Activated CD8-positive, alpha-beta memory T cell treated with anti-CD3 and anti-CD28 coated beads for 24 hours (primary cell): ENCODE results near the gene GRIP1.

Experiments used
- DNase-seq: peaks from one replicate; pipeline ENCODE4 v3.0.0-alpha.2; 2020

The GRIP1 gene, protein sequence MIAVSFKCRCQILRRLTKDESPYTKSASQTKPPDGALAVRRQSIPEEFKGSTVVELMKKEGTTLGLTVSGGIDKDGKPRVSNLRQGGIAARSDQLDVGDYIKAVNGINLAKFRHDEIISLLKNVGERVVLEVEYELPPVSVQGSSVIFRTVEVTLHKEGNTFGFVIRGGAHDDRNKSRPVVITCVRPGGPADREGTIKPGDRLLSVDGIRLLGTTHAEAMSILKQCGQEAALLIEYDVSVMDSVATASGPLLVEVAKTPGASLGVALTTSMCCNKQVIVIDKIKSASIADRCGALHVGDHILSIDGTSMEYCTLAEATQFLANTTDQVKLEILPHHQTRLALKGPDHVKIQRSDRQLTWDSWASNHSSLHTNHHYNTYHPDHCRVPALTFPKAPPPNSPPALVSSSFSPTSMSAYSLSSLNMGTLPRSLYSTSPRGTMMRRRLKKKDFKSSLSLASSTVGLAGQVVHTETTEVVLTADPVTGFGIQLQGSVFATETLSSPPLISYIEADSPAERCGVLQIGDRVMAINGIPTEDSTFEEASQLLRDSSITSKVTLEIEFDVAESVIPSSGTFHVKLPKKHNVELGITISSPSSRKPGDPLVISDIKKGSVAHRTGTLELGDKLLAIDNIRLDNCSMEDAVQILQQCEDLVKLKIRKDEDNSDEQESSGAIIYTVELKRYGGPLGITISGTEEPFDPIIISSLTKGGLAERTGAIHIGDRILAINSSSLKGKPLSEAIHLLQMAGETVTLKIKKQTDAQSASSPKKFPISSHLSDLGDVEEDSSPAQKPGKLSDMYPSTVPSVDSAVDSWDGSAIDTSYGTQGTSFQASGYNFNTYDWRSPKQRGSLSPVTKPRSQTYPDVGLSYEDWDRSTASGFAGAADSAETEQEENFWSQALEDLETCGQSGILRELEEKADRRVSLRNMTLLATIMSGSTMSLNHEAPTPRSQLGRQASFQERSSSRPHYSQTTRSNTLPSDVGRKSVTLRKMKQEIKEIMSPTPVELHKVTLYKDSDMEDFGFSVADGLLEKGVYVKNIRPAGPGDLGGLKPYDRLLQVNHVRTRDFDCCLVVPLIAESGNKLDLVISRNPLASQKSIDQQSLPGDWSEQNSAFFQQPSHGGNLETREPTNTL

GRCh38 chr12:66678338-66679275 lies at the start of gene GRIP1:
TSS of gene GRIP1 (minus strand) at chr12:66679076. CDS start at chr12:66678904, 172 bp downstream.
- no peak for DNase-seq

DNA sequence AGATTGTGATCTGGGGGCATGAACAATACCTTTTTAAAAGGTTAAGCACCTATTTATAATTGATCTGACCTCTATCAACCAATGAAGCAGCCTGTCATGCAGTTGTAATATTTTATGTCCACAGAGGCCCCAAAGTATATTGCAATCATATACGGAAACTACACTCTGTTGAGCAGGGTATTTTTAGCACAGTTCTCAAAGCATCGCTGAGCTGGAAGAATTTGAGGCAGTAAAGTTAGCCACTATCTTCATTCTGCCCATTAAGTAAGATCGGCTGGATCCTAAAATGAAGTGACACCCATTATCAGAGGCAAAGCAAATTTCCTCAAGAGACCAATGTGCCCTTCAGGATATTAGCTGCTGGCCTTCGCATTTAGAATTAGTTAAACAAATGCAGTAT lies 47.7 kb upstream of the GRIP1 start:
- no peak for DNase-seq

GRCh38 chr12:66725031-66725430 lies 46.2 kb upstream of the GRIP1 start:
- DNase-seq: no peak

DNA sequence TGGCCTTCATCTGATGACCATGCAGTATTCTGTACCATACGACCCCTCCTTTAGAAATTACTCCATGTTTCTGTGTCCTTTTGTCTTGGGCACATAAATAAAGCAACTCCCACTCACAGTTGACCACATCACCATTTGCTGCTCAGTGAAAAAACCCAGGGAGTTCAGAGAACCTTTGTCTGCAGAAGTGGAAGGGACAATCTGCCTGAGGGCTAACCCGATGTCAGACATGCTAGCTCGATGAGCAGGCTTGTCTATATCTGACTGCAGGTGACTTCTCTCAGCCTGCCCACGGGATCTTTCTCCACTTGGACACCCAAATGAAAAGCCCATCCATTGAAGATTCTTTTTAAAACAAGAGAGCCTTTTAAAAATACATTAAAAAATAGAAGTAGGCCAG lies 45.7 kb upstream of the GRIP1 start:
- no peak for DNase-seq

DNA sequence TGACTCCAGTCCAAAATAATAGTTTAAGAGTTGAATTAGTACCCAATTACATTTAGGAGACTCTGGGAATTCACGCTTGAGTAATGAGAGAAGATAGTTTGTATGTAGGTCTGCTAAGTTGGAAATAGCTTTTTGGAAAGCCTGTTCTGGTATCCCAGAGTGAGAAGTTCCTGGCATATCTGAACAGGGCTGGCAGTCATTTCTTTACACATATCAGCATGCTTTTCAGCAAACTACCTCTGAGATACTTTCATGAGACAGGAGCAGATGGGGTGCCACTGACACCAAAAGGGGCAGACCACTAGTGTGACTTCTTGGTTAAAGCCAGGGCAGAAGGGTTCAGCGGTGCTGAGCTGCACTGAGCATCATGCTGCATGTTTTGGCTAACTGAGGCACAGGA lies 45.1 kb upstream of the GRIP1 start:
- no peak for DNase-seq

- no peak for DNase-seq
Observed at GRCh38 chr12:66719862-66720261, 41.0 kb upstream of the GRIP1 start.

GRCh38 chr12:66717036-66717673 lies 38.3 kb upstream of the GRIP1 start:
- no peak for DNase-seq

DNA sequence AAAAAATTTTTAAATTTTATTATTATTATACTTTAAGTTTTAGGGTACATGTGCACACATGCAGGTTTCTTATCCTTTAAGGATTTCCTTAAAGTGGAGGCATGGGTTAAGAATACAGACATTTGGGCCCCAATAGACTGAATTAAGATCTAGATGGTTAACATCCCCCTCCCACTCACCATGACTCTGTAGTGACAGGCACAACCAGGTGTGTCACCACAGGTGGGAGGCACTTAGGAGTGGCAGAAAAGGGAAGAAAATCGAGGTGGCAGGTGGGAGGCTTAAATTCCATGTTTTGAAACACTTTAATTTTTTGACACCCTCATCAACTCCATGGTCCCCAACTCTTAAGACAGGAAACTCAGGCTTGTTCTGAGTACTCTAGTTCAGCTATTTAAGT lies 37.6 kb upstream of the GRIP1 start:
- DNase-seq: no peak

GRCh38 chr12:66714709-66715108 lies 35.8 kb upstream of the GRIP1 start:
- DNase-seq: no peak

DNA sequence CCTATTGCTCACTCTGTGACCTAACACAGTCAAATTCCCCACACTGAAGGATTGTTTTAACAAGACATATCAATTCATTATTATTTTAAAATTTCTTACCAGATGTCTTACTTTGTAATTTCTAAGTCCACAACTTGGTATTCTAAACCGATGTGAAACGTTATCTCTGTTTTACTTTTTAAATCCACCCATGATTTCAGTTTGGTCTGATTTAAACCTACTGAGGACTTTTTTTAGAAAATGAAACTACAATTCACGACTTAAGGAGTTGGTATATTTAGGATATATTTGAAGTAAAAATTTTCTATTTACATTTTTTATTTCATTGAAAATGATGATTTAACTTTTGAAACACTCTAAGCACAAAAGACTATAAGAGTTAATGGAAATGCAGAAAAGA lies 35.1 kb upstream of the GRIP1 start:
- no peak for DNase-seq

DNA sequence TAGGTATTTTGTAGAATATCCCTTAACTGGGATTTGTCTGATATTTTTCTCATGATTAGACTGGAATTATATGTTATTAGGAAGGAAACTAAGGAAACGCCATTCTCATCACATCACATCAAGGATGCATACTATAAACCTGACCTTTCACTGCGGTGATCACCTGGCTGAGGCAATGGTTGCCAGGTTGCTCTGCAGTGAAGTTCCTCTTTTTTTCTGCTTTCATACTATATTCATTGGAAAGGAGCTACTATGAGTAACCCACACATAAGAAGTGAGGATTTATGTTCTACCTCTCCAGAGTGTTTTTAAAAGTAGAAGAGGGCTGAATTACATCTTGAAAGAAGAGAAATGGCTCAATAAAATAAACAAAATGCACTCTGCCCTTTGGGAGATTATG lies 31.0 kb upstream of the GRIP1 start:
- DNase-seq: no peak

DNA sequence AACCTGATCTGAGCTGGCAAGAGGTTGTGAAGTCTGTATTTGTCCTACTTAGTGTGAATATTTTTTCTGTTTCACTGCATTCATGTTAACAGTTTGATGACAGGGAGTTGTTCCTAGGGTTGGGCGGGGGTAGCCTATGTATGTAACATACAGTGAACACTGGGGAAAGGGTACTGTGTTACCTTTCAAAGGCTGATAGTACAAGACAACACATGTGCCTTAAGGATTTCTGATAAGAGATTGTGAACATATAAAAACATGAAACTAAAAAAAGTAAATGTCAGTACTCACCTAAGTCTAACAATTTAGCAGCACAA lies 30.5 kb upstream of the GRIP1 start:
- no peak for DNase-seq

DNA sequence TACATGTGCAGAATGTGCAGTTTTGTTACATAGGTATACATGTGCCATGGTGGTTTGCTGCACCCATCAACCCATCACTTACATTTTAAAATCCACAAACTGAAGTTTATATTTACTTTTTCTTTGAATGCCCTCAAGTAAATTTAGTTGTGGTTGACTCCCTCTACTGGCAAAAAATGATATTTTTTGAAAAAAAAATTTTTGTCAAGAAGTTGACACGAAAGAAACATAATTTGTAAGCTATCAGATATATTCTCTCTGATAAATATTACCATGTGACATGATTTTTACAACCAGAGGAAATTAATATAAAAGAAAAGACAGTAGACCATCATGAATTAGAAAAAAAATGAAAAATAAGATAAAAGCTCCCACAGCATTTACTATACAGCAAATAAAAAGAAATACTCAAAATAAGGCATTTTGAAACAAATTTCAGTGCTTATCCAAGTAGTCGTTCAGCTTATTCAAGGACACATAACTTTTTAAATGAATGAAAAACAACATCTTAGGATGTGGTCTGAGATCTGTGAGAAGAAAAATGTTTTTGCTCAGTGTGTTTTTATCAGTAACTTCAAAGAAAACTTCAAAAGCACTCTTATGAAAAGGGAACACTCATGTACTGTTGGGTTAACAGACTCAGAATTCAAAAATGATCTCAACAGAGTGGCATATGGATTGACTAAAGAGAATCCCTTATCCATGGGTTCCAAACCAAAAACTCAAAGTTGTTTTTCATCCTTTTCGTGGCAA lies 30.0 kb upstream of the GRIP1 start:
- no peak for DNase-seq

DNA sequence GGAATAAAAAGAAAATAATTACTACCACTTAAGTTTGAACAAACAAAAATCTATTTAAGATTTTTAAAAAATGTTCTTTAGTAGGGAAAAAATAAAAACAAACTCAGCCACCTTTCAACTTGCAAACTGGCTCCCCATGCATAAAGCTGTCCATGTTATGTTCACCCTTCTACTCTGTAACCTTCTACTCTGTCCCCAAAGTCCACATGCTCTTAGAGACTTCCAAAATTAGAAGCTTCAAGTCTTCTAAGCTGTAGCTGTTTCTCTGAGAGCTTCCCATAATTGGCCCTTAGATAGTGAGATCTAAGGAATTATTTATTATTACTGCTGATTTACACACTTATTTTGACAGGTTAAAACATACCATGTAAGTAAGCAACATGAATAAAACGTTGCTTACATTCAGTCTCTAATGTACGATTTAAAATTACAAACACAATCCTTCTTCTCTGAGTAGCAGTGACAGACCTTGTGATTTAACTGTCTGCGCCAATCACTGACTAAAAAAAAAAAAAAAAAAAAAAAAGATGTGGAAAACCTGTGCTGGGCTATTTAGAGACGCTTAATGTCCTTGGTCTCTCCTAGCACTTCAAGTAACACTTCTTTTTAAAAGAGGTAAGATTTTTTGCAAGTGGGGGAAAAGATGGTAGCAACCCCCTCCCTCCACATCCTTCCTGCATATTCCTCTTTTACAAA lies 28.3 kb upstream of the GRIP1 start:
- no peak for DNase-seq

DNA sequence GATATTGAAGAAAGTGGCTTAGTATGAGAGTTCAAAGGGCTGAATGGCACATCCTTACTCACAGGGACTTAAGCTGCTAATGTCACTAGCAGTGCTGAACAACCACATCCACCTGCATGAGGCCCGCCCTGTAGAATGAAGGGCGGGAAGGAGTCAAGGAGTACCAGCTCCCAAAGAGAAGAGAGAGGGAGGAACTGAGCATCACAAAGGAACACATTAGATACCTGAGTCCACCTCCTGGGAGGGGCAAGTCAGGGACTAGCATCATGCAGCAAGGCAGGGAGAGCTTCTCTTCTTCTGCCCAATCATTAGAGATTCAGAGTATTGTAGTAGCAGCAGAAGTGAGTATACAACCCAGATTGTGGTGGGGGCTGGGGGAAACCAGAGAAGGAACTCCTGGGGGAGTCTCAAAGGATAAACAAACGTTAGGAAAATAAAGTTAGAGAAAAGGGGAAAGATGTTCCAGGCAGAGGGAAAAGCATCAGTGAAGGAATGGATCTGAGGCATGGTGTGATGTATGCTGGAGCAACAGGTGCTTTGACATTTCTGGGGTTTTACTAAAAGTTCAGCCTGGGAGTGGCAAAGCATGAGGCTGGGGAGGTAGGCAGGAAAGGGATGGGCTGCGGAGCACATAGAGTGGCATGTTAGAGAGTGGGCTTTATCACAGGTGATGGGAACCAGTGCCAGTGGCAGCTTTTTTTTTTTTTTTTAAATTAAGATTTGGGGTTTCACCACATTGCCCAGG lies 21.0 kb upstream of the GRIP1 start:
- no peak for DNase-seq

DNA sequence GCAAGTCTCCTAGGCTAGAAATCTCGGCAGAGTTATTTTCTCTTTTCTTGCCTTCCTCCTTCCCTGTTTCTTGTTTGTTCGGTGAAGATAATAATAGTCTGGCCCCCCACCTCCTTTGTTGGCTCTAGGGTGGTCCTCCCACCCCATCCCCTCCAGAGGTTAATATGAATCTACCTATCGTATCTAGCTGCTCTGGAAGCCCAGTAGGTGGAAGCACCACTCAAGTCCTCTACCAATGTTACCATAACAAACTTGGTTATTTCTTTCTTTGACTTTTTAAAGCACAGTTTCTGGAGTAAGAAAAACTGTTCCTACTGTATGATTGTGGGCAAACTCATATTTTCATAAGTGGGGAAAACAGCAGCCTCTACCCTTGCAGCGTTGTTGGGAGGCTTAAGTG lies 19.7 kb upstream of the GRIP1 start:
- DNase-seq: no peak

- no peak for DNase-seq
Observed at GRCh38 chr12:66697404-66697803, 18.5 kb upstream of the GRIP1 start.

- no peak for DNase-seq
Observed at GRCh38 chr12:66694666-66695613, 16.1 kb upstream of the GRIP1 start.
